Stimulated activated naive CD4-positive, alpha-beta T cell treated with Interleukin-2 at 50 U/mL for 16 hours (primary cell): ENCODE measurements around the gene ST6GALNAC6.
"Not testable (repeated sequence)": the region's sequence is repeated elsewhere in the genome, so short reads cannot be mapped to it uniquely, and the experiment has no call there.

Experiments
- DNase-seq: peaks from one replicate; lab custom pipeline; 2025; lab: John Stamatoyannopoulos, UW

The ST6GALNAC6 gene

DNA sequence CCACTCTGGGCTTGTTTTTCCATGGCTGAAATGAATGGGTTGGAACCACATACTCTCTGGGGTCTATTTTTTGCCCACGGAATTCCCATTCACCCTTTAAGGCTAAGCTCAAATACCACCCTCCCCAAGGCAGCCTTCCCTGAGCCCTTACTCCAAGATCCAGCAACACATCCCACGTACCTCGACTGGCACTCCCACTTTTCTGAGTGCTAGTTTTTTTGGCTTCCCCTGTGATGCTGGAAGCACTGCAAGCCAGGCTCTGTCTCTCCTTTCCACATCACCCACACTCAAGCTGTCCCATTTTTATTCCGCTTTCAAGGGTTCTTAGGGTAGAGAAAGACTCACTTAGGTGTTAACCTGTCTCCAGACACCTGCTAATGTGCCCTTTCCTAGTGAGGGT lies 6.0 kb downstream of the ST6GALNAC6 start:
- no peak for DNase-seq

DNA sequence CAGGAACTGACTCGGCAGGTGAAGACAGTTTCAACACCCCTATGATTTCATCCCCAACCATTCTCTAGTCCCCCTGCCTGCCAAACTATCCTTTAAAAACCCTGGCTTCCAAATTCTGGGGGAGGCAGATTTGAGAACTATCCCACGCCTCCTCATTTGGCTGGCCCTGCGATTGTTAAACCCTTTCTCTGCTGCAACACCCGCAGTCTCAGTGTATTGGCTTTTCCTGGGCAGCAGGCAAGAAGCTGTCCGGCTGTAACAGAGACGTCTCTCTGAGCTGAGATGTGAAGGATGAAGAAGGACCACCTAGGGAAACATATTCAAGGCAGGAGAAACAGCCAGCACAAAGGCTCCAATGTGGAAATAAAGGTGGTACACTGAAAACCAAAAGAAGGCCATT lies 6.6 kb downstream of the ST6GALNAC6 start:
- no peak for DNase-seq

DNA sequence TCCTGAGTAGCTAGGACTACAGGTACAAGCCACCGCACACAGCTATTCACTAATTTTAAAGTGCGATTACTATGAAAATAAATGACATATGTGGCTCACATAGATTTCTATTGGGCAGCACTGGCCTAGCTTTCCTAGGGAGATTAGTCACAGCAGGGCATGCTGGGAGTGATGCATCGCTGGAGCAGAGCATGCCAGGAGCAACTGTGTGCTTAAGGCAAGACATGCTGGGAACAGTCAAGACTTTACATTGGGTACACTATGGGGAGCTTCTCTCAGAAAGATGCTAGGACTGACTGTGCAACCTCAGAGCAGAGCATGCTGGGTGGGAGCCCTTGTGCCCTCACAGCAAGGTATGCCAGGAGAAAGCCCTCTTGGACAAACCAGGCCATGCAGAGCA lies 9.3 kb downstream of the ST6GALNAC6 start:
- no peak for DNase-seq

DNA sequence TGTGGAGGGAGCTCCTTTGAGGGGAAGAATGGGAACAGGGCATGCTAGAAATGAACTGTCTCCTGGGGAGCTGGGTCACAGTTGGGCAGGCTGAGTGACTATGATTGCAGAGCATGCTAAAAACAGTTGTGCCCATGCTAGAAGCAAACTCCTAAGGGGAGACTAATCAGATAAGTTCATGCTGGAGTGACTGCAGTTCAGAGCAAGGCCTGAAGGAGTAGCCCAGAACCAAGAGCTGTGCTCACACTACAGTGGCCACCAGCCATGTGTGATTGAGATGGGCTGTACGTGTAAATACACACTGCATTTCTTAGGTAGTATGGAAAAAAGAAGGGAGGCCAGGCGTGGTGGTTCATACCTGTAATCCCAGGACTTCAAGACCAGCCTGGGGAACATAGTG lies 11.6 kb downstream of the ST6GALNAC6 start:
- no peak for DNase-seq

DNA sequence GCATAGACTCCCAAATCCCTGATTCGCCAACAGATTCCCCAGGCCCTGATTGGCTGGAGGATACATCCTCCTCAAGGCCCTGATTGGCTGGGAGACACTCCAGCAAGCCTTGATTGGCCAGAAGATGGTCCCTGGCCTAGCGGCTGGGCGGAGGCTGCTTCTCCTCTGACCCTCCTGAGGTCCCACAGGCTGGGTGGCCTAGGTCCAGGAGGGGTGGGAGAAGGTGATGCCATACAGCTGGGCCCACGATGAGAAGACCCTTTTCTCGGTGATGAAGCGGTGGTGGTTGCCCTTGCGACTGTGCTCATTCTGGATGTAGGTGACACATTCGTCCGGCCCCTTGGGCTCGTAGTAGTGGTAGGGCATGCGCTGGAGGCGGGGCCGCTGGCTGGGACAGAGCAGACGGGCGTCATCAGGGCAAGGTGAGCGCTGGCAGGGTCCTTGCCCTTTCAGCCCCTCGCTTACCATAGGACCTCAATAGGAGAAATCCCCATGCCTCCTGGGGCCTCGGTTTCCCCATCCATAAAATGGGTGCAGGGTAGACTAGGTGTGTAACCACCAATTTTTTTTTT lies 12.9 kb downstream of the ST6GALNAC6 start:
- no peak for DNase-seq

DNA sequence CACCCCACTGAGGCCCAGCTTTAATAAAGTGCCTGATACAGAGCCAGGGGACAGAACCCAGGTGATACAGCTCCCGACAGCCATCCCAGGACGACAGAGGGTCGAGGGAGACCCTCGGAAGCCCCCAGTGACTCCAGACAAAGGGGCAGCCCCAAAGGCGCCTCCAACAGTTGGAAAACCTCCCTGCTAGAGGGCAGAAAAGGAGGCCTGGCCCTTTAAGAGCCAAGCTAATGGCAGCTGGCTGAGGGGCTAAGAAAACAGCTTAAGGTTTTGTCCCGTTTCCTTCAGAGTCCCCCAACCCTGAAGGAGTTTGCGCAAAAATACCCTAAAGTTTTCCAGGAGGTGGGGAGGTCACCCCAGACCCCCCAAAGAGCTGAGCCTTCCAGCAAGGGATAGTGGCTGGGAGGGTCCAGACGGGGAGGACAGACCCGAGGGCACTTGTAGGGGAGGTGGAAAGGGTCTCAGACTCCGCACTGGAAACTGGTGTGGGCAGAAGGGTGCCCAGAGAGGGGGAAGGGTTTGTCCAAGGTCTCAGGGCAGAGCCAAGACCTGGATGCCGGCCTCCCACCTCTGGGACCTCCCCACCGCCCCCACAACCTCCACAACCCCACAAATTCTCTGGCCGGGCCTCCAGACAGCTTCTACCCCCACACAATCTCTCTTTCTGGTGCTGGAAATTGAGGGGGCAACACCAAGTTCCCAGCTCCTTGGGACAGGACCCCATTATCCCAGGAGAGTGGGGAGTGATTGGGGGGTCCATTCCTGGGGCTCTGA lies 13.7 kb downstream of the ST6GALNAC6 start:
- no peak for DNase-seq

DNA sequence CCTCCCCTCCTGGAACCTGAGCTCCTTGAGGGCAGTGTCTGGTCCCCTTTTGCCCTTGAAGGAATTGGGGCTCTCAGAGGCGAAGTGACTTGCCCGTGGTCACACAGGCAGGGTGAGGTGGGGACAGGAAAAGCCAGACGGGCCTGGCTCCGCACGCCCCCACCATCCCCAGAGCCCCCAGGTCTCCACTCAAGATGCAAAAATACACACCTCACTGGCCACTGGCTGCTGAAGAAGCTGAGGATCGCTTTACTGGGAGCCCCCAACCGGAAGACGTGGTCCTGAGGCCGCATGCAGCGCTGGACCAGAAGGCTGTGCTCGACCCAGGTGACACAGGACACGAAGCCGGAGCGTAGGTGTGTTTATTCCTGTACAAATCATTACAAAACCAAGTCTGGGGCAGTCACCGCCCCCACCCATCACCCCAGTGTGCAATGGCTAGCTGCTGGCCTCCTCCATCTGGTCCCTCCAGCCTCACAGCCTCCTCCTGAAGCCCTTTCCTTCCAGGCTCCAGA lies 14.4 kb downstream of the ST6GALNAC6 start:
- no peak for DNase-seq

DNA sequence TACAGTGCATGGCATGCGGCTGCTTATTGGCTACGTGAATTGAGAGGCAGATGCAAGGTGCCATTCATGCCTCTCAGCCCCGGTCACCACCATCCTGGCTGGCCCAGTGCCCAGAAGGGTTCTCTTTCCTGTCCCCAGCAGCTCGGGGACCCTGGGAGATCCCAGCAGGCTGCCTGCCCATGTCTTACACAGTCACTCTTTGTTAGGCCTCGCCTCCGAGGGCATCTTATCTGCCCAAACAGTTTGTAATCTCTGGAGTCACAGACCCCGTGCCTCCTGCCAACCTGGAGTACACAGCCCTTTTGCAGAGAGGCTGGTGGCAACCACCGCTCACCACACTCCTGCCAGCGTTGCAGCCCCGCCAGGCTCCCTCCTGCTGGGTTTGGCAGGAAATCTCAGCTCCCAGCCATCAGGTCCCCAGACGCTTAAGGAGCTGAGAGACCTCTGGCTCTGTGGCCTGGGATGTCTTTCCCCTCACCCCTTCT lies 14.9 kb downstream of the ST6GALNAC6 start:
- no peak for DNase-seq

DNA sequence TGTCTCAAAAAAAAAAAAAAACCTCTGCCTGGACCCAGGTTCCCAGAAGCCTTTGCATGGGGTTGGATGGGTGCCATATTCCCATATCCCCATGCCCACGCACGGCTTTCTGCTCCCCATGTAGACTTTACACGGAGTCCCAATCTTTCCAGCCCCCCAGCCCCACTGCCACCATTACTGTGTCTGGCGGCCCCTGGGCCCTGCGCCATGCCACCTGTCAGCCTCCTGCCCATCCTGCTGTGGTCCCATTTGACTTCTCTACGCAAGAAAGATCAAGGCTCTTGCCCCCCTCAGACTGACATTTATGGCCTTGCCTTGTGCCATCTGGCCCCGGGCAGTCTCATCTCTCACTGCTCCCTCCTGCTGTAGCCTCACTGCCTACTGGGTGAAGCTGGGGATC lies 15.4 kb downstream of the ST6GALNAC6 start:
- no peak for DNase-seq

DNA sequence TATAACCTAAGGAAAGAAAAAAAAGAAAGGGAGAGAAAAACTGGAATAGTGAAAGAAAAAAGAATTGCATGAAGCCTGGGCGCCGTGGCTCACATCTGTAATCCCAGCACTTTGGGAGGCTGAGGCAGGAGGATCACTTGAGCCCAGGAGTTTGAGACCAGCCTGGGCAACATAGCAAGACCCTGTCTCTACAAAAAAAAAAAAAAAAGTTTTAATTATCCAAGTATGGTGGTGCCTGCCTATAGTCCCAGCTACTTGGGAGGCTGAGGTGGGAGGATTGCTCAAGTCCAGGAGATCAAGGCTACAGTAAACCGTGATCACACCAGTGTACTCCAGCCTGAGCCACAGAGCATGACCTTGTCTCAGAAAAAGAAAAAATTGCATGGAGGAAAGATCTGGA lies 17.7 kb downstream of the ST6GALNAC6 start:
- not testable (repeated sequence) for DNase-seq

DNA sequence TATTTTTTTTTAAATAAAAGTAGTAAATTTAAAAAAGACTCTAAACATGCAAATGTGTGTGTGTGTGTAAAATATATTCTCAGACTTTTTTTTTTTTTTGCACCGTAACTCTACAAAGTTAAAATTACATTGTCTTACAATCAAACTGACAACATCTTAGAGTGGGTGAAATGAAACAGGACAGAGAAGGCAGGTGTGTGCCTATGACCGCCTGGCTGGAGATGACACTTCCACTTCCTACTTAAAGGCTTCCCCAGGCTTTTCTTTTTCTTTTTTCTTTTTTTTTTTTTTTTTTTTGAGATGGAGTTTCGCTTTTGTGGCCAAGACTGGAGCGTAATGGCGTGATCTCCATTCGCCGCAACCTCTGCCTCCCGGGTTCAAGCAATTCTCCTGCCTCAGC lies 19.3 kb downstream of the ST6GALNAC6 start:
- DNase-seq, result no peak

DNA sequence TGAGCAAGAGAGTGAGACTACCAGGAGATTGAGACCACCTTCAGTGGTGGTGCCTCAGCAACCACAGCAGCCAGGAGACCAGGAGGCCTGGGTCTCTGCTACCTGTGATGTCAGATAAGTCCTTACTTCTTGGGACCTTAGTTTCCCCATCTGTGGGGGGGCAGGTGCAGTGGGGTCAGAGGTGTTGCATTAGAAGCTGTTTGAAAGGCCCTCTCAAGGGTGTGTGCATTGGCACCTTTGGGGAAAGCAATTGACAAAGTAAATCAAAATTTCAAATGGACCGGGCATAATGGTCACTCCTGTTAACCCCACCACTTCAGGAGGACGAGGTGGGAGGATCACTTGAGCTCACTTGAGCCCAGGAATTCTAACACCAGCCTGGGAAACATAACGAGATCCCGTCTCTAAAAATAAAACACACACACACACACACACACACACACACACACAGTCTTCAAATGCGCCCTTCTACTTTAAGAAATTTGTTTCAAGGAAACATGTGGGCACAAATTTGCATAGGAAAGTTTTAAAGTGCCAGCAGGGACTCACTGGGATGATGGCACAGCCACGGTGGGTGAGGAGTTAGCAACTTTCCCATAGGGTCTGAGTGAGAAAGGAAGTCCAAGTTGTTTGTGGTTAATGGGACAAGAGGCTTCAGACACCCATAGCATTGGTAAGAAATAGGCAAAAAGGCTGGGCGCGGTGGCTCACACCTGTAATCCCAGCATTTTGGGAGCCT lies 20.6 kb downstream of the ST6GALNAC6 start:
- DNase-seq, result no peak

DNA sequence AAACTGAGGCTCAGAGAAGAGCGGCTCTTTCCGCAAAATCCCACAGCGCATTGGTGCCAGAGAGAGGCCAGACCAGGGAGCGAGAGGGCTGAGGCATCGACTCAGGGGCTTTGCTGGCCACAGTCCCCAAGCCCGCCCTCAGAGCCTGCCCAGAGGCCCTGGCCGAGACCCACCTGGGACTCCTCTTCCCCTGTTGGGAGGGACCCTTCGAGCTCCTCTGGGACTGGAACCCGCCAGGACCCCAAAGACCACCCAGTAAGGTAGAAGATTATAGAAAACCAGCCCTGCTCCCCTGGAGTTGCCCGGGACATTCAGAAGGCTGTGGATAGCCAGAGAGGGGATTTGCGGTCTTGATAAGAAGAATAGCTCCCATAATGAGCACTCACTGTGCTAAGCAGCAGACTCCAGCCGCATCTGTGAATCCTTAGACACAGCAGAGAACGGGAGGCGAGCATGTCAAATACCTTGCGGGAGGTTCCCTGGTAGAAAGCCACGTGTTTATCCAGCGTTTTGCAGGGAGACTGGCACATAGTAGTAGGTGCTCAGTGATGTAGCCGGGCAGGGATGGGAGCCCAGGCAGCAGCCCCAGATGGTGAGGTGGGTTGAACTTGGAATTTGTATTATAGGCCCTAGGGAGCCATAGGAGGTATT lies 21.3 kb downstream of the ST6GALNAC6 start:
- no peak for DNase-seq

DNA sequence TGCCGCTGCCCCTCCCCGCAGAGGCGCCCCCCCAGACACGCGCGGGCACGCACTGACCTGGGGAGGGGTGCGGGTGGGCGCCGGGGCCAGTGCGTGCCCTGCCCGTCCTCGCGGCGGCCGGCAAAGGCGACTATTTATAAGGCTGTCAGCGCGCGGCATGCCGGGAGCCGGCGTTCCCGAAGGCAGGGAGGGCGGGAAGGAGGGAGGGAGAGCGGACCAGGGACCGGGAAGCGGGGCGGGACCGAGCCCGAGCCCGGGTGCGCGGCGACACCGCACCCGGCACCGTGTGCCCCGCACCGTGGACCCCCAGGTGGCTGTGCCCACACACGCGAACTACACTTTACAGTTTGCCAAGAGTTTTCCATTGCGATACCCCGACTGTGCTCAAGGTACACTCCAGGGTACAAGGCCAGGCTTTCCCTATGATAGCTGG lies 21.8 kb downstream of the ST6GALNAC6 start, which contains the start of gene AK1:
TSS of gene AK1 (minus strand) at position 110 of the 433 bp plus-strand sequence. CDS start 3,058 bp downstream, outside the sequence.
- DNase-seq, result no peak

DNA sequence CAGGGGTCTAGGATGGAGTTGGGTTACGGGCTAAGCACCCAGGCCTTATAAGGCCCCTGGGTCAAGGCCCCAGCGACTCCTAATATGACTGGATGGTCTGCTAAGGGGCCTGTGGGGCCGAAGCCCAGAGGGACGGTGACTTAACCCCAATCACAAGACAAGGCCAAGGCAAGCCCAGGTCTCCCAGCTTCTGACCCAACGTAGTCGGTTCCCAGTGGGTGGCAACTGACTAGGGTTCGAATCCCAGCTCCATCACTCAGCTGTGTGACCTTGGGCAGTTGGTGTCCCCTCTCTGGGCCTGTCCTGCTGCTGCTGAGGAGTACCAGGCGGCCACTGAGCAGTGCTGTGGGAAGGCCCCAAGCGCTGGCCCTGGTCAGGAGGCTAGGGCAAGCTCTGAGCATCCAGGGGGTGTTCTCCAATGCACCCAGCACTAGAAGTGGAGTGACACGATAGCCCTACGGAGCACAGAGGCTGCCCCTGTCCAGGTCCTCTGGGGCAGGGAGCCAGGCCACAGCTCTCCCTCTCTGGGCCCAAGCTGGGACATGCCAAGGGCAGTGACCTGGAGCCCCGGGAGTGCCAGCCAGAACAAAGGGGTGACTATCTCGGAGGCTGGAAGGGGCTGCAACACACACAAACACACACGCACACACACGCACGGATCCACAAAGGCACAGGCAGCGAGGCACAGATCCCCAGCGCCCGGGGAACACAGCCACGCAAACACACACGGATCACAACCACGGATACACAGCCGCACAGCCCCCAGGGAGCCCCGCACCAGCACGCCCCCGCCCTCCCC lies 22.4 kb downstream of the ST6GALNAC6 start:
- DNase-seq, result no peak

DNA sequence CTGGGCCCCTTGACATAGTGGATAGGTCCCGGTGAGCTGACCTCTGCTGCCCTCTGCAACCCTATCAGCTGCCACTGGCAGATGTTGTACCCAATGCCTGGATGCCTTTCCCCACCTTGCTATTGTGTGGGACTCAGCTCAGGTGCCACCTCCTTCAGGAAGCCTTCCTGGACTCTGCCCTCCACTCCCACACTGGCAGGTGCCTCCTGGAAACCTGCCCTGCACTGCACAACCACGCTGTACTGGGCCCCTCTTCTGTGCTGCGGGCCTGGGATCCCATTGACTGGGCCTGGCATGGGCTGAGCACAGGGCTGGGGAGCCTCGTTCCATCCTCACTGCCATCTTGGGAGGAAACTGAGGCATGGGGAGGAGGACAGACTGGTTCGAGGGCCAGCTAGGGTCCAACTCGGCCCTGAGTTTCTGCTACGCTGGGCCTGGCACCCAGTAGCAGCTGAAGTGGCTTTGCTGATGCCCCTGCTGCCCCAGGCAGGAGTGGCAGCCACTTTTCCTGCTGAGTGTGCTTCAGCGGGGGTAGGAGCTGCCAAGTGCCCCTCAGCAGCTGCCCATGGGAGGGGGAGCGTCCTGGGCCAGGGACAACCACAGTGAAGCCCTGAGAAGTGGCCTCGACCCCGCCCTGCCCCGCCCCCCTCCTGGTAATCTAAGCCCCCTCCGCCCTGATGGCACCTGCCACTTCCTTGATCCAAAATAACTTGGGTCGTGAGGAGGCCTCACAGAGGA lies 23.2 kb downstream of the ST6GALNAC6 start:
- no peak for DNase-seq

DNA sequence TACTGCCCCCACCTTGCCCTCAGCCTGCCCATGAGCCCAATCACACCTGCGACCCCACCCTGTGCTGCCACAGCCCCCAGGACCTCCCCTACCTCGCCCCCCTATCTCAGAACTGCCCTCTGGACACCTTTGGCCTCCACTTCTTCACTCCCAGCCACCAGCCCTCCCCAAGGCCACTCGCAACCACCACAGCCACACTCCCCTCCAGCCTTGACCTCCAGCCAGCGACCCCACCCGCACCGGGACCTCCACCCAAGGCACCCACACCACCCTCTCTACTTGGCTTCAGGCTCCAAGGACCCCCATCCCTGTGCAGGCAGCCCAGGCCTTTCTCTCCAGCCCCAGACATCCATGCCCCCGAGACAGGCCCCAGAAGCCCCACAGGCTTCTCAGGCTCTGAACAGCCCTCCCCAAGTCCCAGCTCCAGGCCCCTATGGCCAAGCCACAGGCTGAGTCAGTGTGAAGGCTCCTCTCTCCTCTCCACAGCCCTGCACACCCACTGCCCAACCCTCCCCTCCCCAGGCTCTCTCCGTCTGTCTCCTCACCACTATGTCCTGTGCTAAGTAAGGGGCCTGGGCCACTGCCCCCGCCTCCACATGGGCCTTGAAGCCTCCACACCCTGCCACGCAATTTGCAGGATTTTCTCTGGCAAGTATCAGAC lies 24.0 kb downstream of the ST6GALNAC6 start:
- DNase-seq, result no peak

DNA sequence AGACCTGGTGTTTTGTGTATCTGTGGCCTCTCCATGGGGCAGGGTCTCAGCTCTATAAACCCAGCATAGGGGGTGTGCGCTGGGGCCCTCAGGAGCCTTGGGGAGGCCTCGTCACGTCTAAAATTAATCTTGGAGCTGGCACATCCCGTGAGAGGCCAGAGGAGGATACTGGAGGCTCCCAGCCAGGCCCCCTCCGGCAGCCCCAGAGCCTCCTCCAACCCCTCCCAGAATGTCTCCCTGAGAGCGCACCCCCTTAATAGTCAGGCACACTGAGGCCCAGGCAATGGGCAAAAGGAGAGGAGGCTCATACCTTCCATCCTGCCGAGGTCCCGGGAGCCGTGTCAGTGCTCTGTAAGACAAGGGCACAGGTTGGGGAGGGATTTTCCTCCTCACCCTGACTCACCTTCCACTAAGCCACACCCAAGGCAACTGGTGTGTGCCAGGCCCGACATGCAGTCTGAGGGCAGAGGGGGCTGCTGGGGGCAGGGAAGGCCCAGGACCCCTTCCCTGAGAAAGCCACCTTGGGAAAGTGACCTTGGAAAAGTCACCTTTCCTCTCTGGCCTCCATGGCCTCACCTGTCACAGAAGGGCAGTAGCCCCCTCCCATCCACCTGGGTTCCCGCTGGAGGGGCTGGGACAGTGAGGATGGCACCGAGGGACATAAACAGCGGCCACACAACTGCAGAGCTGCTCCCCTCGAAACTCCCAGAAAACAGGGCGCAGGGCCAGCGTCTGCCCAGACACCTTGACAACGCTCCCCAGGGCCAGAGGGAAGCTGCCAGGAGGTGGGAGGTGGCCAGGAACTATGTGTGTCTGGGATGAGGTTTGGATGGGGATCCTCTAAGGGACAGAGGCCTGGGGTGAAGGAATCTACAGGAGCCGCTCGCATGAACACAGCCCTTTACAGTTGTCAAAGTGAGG lies 24.8 kb downstream of the ST6GALNAC6 start:
- no peak for DNase-seq

DNA sequence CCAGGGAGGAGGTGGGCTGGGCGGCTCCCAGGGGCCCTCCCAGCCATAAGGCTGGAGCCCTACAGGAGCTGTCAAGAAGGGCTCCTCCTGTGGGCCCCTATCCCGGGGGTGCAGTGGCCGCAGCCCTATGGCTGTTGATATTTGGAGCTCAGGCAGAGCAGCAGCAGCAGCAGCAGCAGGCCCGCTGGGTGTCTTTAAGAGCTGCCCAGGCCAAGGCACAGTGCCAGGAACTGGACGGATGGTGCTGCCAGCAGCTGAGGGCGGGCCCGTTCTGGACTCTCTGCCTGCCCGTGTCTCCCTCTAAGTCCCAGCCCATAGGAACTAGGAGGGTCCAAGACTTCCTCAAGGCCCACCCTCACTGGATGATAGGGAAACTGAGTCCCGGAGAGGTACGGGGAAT lies 25.5 kb downstream of the ST6GALNAC6 start:
- no peak for DNase-seq
